Measurements from ENCODE around the gene PRDM5.

DNA sequence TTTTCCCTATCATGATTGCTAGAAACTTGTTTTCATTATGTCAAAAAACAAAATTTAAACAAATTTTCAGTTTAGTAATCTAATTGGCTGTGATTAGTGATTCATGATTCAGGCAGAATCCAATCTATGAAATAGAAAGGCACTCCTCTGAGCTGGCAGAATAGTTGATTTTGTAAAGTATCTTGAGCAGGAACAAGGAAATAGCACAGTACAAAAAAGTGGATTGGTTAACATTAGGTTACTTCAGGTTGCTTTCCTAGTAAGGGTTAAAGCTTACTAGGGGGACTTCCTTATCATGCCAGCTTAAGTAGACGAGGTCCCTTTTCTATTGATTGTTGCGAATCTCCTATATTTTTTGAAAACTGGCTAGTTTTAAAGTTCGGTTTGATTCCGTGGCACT is 43.4 kb upstream of the PRDM5 start:
- TF ChIP-seq, protein P1, sequence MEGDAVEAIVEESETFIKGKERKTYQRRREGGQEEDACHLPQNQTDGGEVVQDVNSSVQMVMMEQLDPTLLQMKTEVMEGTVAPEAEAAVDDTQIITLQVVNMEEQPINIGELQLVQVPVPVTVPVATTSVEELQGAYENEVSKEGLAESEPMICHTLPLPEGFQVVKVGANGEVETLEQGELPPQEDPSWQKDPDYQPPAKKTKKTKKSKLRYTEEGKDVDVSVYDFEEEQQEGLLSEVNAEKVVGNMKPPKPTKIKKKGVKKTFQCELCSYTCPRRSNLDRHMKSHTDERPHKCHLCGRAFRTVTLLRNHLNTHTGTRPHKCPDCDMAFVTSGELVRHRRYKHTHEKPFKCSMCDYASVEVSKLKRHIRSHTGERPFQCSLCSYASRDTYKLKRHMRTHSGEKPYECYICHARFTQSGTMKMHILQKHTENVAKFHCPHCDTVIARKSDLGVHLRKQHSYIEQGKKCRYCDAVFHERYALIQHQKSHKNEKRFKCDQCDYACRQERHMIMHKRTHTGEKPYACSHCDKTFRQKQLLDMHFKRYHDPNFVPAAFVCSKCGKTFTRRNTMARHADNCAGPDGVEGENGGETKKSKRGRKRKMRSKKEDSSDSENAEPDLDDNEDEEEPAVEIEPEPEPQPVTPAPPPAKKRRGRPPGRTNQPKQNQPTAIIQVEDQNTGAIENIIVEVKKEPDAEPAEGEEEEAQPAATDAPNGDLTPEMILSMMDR (IDR thresholded peaks at IDR 0.05): no peak
- TF ChIP-seq POLR2A (IDR thresholded peaks at IDR 0.05): no peak
